Lower leg skin (tissue), 3 donors: ENCODE measurements around the gene VWA2.

Source experiments
- POLR2A ChIP-seq, 2 donors: fragments of 450-650 bp; IDR thresholded peaks; one replicate each; pipeline ENCODE4 v1.6.1; 2016 to 2017; ENCODE audit warnings: antibody characterized with exemption in 2 of 2, mild to moderate bottlenecking in 1 of 2, moderate library complexity in 1 of 2
- TF ChIP-seq, protein P1 (sequence below), 3 donors: fragments of 450-650 bp; IDR thresholded peaks; one replicate each; pipeline ENCODE4 v1.5.1; 2016; ENCODE audit warnings: antibody characterized with exemption in 3 of 3, mild to moderate bottlenecking in 3 of 3, moderate library complexity in 2 of 3

DNA sequence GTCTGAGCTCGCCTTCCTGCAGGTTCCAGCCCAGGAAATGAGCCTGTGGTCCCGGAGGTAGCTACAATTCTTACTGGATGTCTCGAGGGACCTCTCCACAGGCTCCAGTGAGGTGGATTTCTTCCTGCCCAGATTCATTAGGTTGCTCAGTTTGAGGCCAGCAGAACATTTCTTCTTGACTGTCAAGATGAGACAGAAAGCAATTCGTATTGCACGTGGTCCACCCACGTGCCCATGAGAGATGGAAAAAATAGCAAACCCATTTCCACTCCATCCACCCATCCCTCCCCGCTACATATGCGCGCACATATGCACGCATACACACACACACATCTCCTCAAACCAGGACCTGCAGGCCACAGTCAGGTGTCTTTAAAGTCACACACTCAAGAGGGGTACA lies 68.7 kb downstream of the VWA2 start:
- TF ChIP-seq, protein P1, sequence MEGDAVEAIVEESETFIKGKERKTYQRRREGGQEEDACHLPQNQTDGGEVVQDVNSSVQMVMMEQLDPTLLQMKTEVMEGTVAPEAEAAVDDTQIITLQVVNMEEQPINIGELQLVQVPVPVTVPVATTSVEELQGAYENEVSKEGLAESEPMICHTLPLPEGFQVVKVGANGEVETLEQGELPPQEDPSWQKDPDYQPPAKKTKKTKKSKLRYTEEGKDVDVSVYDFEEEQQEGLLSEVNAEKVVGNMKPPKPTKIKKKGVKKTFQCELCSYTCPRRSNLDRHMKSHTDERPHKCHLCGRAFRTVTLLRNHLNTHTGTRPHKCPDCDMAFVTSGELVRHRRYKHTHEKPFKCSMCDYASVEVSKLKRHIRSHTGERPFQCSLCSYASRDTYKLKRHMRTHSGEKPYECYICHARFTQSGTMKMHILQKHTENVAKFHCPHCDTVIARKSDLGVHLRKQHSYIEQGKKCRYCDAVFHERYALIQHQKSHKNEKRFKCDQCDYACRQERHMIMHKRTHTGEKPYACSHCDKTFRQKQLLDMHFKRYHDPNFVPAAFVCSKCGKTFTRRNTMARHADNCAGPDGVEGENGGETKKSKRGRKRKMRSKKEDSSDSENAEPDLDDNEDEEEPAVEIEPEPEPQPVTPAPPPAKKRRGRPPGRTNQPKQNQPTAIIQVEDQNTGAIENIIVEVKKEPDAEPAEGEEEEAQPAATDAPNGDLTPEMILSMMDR (IDR thresholded peaks at IDR 0.05) = no peak
- no peak for TF ChIP-seq POLR2A (IDR thresholded peaks at IDR 0.05)
